Chondrocyte (in vitro differentiated cells): Measurements from ENCODE around the gene MMRN1. TPM values are rescaled to one million over a fixed set of nuclear protein-coding genes. Genes with fewer than 3 reads are reported as not detected.

ENCODE experiments used
- DNase-seq: peaks from one replicate; pipeline ENCODE4 v3.0.0; 2021; ENCODE audit warnings: mixed read lengths, low spot score
- H3K27ac Mint-ChIP-seq: one replicate; pipeline ENCODE4 v1.8.0; 2021; ENCODE audit warnings: mild to moderate bottlenecking, moderate library complexity, mixed read lengths; ENCODE audit not compliant: unreplicated experiment
- H3K27me3 Mint-ChIP-seq: 2 replicates; pipeline ENCODE4 v1.8.0; 2021; ENCODE audit warnings: low read depth, mixed read lengths
- H3K36me3 Mint-ChIP-seq: 2 replicates; pipeline ENCODE4 v1.8.0; 2021; ENCODE audit warnings: low read depth, mixed read lengths
- H3K4me1 Mint-ChIP-seq: 2 replicates; pipeline ENCODE4 v1.8.0; 2021; ENCODE audit warnings: low read depth, mild to moderate bottlenecking, mixed read lengths
- H3K4me3 Mint-ChIP-seq: one replicate; pipeline ENCODE4 v1.8.0; 2021; ENCODE audit warnings: mild to moderate bottlenecking, moderate library complexity, mixed read lengths; ENCODE audit not compliant: unreplicated experiment
- H3K9me3 Mint-ChIP-seq: 2 replicates; pipeline ENCODE4 v1.8.0; 2021; ENCODE audit warnings: low read depth, mixed read lengths
- total RNA-seq: library from RNA; stranded (reverse); gene quantifications from 3 replicates; pipeline ENCODE4 v1.2.1, GENCODE V29; 2021
- TF ChIP-seq, protein P1 (sequence below): fragments of 200-600 bp; sonication (generic); IDR thresholded peaks from 2 replicates; pipeline ENCODE4 v1.5.0; 2021; ENCODE audit warnings: antibody characterized with exemption, mild to moderate bottlenecking, moderate library complexity

The MMRN1 gene
- total RNA-seq, 1 donor from 2014 or later, result not detected

DNA sequence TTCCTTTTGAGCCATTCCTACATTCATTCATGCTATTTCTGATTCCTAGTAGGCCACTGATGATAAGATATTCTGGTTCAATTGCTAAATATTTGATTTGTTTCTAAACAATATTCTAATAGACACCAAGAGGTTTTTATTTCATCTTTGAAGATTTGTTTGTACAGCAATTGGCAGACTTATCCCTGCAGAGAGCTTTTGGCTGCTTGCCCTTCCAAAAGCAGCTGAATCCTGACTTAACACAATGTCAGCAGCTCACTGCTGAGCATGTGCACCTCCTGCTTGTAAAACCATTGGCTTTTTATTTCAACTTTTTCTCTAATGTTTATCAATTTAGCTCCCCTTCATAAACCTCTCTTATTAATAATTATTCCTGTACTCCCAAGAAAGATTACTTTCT is 45.3 kb downstream of the MMRN1 start:
- TF ChIP-seq, protein P1, sequence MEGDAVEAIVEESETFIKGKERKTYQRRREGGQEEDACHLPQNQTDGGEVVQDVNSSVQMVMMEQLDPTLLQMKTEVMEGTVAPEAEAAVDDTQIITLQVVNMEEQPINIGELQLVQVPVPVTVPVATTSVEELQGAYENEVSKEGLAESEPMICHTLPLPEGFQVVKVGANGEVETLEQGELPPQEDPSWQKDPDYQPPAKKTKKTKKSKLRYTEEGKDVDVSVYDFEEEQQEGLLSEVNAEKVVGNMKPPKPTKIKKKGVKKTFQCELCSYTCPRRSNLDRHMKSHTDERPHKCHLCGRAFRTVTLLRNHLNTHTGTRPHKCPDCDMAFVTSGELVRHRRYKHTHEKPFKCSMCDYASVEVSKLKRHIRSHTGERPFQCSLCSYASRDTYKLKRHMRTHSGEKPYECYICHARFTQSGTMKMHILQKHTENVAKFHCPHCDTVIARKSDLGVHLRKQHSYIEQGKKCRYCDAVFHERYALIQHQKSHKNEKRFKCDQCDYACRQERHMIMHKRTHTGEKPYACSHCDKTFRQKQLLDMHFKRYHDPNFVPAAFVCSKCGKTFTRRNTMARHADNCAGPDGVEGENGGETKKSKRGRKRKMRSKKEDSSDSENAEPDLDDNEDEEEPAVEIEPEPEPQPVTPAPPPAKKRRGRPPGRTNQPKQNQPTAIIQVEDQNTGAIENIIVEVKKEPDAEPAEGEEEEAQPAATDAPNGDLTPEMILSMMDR, result no peak
- Mint-ChIP-seq H3K4me1 (peaks cover 7% of the 10 kb centered on the region), H3K27me3 (no peaks in the 10 kb centered on the region), H3K4me3 (no peak overlapping the region), H3K9me3 (no peaks in the 10 kb centered on the region), H3K36me3 (no peaks in the 10 kb centered on the region), H3K27ac (no peak overlapping the region)
- DNase-seq, result no peak

DNA sequence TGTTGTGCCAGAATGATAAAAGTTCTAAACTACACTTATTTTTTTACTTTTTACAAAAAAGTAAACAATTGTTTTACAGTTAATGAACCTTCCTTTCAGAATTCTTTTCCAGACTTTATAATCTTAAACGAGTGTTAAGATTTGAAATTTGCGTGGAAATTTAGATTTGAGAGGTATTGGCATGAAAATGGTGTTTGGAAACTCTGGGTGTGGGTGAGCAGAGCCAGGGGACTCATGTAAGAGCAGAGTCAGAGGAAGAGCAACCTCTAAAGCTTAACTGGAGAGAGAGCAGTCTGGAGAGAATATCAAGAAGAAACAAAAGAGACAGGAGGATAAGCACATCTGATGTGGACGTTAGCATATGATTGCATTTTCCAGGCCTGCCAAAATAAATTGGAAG is 48.2 kb downstream of the MMRN1 start:
- Mint-ChIP-seq H3K36me3 (no peaks in the 10 kb centered on the region), H3K4me3 (no peak overlapping the region), H3K4me1 (peaks cover 10% of the 10 kb centered on the region), H3K27me3 (no peaks in the 10 kb centered on the region), H3K9me3 (no peaks in the 10 kb centered on the region), H3K27ac (no peak overlapping the region)
- DNase-seq, result no peak
- TF ChIP-seq, protein P1, result no peak

DNA sequence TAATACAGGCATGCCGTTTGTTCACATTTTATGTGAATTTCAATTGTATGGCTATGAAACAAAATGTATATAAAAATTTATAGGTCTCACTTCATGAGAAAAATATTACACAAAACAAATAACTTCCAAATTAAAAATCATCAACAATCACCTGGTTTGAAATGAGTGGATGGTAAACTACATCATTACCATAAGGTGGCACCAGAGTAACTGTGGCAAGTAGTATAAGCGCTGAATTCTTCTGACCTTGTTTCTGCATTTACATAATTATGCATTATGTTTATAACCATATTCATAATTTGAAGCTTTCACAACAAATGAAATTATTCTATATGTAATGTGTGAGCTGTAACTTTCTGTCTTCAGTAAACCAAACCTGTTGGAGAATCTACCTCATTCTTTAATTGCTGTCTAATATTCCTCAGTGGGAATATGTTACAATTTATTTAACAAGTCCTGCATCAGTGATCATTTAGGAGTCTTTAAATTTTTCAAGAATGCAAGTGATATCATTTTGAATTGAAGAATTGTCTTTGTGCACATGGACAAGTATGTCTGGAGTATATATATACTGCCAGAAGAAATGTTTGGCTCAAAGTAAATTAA is 55.2 kb downstream of the MMRN1 start:
- TF ChIP-seq, protein P1, result peak; percentile 67
- peaks cover 8% of the 10 kb centered on the region for H3K4me1 Mint-ChIP-seq
- no peak overlapping the region for H3K4me3 Mint-ChIP-seq
- DNase-seq, result no peak
- H3K27me3 Mint-ChIP-seq, result peaks cover 4% of the 10 kb centered on the region
- no peaks in the 10 kb centered on the region for H3K36me3 Mint-ChIP-seq
- no peak overlapping the region for H3K27ac Mint-ChIP-seq
- H3K9me3 Mint-ChIP-seq, result no peaks in the 10 kb centered on the region

DNA sequence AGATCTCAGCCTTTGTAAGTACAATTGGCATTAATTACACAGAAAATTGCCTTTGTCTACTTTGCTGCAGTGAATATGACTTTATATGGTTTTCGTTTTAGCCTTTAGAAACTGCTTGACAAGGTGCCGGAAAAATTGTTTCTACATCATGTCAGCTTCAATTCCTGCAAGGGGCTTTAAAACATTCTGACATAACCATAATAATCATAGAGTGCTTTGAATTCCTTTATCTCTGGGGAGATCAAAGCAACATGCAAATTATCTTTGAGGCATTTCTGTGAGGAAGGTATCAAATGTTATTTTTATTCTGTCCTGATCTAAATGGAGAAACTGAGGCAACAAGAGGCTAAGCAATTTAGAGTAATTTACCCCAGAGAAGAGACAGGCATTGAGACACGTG is 57.8 kb downstream of the MMRN1 start:
- no peak for DNase-seq
- TF ChIP-seq, protein P1, result no peak
- Mint-ChIP-seq H3K4me3 (no peak overlapping the region), H3K27ac (no peak overlapping the region), H3K9me3 (no peaks in the 10 kb centered on the region), H3K36me3 (no peaks in the 10 kb centered on the region), H3K27me3 (peaks cover 4% of the 10 kb centered on the region), H3K4me1 (peaks cover 5% of the 10 kb centered on the region)

DNA sequence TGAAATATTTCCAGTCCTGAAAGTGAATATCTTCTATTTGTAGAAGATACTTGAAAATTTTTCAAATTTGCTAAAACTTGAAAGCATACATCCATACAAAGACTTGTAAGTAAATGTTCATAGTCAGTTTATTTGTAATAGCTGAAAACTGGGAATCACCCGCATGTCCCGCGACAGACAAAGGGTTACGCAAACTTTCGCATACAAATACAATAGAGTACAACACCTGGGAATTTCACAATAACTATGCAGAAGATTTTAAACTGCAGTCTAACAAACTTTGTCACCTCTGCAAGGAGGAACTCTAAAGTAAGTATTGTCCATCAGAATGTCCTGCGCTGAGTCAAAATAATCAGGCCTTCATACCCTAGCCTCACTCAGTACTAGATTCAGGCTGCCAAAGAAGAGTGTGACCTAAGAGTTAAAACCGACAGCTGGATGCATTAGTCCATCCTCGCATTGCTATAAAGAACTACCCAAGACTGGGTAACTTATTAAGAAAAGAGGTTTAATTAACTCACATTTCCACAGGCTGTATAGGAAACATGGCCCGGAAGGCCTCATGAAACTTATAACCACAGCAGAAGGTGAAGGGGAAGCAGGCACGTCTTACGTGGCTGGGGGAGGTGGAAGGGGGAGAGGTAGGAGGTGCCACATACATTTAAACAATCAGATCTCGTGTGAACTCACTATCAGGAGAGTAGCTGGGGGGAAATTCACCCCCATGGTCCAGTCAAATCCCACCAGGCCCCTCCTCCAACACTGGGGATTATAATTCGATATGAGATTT is 60.4 kb downstream of the MMRN1 start:
- Mint-ChIP-seq H3K4me3 (no peak overlapping the region), H3K36me3 (peaks cover 1% of the 10 kb centered on the region), H3K9me3 (no peaks in the 10 kb centered on the region), H3K4me1 (no peaks in the 10 kb centered on the region), H3K27me3 (peaks cover 4% of the 10 kb centered on the region), H3K27ac (no peak overlapping the region)
- TF ChIP-seq, protein P1, result no peak
- no peak for DNase-seq
